GM12878 (cell line): Measurements from ENCODE around the gene RNU11.

Experiments
- ATF3 ChIP-seq: IDR thresholded peaks from 2 replicates; pipeline ENCODE4 v1.6.1; 2011; ENCODE audit warnings: low read depth, mild to moderate bottlenecking, low read length, moderate library complexity, borderline replicate concordance; ENCODE audit errors: extremely low read depth
- CTCF ChIP-seq, 3 experiments: IDR thresholded peaks in 2 of 3; conservative IDR thresholded peaks in 1 of 3; 2 replicates each; pipeline ENCODE4 v1.5.1; 2011; ENCODE audit warnings: low read depth in 3 of 3, low read length in 3 of 3, mild to moderate bottlenecking in 3 of 3, control low read depth in 2 of 3, moderate library complexity in 2 of 3, inconsistent platforms in 1 of 3, mixed read lengths in 1 of 3; ENCODE audit not compliant: control insufficient read depth in 2 of 3, insufficient read depth in 1 of 3; ENCODE audit errors: extremely low read depth in 1 of 3
- ETV6 ChIP-seq, 2 experiments: fragments of 450-650 bp in 1 of 2; IDR thresholded peaks in 1 of 2; conservative IDR thresholded peaks in 1 of 2; 2 replicates each; pipeline ENCODE4 v1.6.1; 2014; ENCODE audit warnings: antibody characterized with exemption in 1 of 2, borderline replicate concordance in 1 of 2, low read depth in 1 of 2, mild to moderate bottlenecking in 1 of 2, moderate library complexity in 1 of 2
- EZH2 ChIP-seq: IDR thresholded peaks from 2 replicates; pipeline ENCODE4 v1.6.1; 2012; ENCODE audit warnings: low read depth, mild to moderate bottlenecking, control low read depth, inconsistent platforms, low read length, borderline replicate concordance; ENCODE audit not compliant: control insufficient read depth
- FOXM1 ChIP-seq: IDR thresholded peaks from 2 replicates; pipeline ENCODE4 v1.6.1; 2012; ENCODE audit warnings: low read depth, mild to moderate bottlenecking, inconsistent platforms, low read length, moderate library complexity
- HCFC1 ChIP-seq: fragments of 150-350 bp; IDR thresholded peaks from 2 replicates; pipeline ENCODE4 v1.6.1; 2014; ENCODE audit warnings: low read length
- HDAC6 ChIP-seq: fragments of 200-600 bp; sonication (generic); IDR thresholded peaks from one replicate; pipeline ENCODE4 v1.8.0; 2017; ENCODE audit warnings: antibody characterized with exemption; ENCODE audit not compliant: unreplicated experiment
- NFYA ChIP-seq: IDR thresholded peaks from 2 replicates; pipeline ENCODE4 v1.6.1; 2011; ENCODE audit warnings: low read depth, mild to moderate bottlenecking, low read length, improper control_type of control experiment, borderline replicate concordance
- POLR2A ChIP-seq: IDR thresholded peaks from 2 replicates; pipeline ENCODE4 v1.6.1; 2011; ENCODE audit warnings: low read depth, mild to moderate bottlenecking, low read length
- RB1 ChIP-seq: fragments of 450-650 bp; formaldehyde crosslinking; IDR thresholded peaks from 2 replicates; pipeline ENCODE4 v1.6.1; 2017; ENCODE audit warnings: mild to moderate bottlenecking, borderline replicate concordance
- SKIL ChIP-seq: fragments of 450-650 bp; IDR thresholded peaks from 2 replicates; pipeline ENCODE4 v1.6.1; 2017; ENCODE audit warnings: mild to moderate bottlenecking, low read depth, inconsistent platforms; ENCODE audit not compliant: poor library complexity, severe bottlenecking
- USF2 ChIP-seq: IDR thresholded peaks from 2 replicates; pipeline ENCODE4 v1.6.1; 2011; ENCODE audit warnings: low read depth, low read length, improper control_type of control experiment, borderline replicate concordance
- ZNF274 ChIP-seq: IDR thresholded peaks from one replicate; pipeline ENCODE4 v1.8.0; 2011; ENCODE audit not compliant: insufficient read length, insufficient read depth

GRCh38 chr1:28613175-28613574, 35.2 kb upstream of the RNU11 start:
- TF ChIP-seq ATF3 (no peak), CTCF (IDR thresholded peaks at IDR 0.05 in 2 of 3, conservative IDR thresholded peaks at IDR 0.05 in 1 of 3; ENCODE audit: control insufficient read depth in 2 of 3, extremely low read depth in 1 of 3, insufficient read depth in 1 of 3, low read depth in 3 of 3, low read length in 3 of 3) (no peak), EZH2 (no peak), RB1 (no peak), NFYA (no peak), ETV6 (conservative IDR thresholded peaks at IDR 0.05 in 1 of 2, IDR thresholded peaks at IDR 0.05 in 1 of 2; ENCODE audit: borderline replicate concordance in 1 of 2, low read depth in 1 of 2) (no peak), HDAC6 (no peak), POLR2A (no peak), ZNF274 (no peak), USF2 (no peak), SKIL (no peak), FOXM1 (no peak), HCFC1 (no peak)
